HG02678 (cell line): ENCODE data around the gene TFG.

Experiments used
- ATAC-seq: cut with Tn5 transposase; IDR thresholded peaks from one replicate; pipeline ENCODE4 v1.9.1; 2021; ENCODE audit warnings: mild to moderate bottlenecking, moderate library complexity; ENCODE audit not compliant: unreplicated experiment

TFG gene

DNA sequence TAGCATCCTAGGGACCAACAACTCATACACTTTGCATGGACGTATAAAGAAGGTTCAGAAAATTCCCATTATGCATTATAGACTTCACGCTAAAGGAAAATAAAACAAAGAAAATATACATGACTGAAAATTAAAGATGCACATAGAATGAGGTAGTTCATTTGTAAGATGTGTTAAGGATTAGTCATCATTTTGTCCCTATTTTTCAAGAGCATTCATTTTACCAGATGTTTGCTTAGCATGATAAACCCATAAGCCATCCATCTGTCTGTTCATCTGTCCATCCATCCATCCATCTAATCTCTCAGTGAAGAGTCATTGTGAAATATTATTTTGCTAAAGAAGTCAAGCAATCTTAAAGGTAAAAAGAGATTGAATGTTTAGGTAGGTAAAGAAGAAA lies 80.3 kb downstream of the TFG start:
- ATAC-seq = no peak

DNA sequence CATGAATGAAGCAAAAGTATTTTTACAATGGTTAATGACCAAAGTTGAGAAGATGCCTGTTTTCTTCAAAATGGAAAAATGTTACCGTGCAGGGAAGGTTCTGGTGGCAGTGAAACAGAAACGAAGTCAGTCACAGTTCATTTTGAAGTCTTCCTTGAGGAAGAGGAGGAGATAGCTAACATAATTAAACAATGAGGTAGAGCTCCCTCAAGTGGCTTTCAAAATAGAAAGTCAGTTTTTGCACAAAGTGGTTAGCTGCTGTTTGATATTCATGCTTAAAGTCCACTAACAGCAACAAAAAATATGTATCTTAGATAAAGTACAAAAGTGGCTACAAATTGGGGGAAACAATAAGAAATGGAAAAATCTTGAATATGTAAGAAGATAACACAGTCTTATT lies 87.3 kb downstream of the TFG start:
- no peak for ATAC-seq

DNA sequence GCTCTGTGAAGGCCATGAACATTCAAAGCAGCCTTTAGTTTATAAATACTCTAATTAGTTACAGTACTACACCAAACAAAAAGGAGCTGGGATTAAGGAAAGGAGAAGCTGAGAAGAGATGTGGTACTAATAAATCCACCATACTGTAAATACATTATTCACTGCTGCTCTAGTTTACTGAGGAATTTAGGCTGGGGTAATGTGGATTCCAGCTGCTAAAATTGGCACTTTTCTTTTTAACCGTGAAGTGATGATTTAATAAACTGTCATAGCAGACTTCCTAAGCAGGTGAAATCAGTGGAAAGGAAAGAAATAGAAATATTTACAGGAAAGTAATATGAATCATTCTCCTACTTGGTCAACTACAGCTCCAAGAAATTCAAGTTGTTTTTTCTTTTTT lies 88.7 kb downstream of the TFG start:
- no peak for ATAC-seq
